ENCODE results near the gene CDYL.

CDYL gene

DNA sequence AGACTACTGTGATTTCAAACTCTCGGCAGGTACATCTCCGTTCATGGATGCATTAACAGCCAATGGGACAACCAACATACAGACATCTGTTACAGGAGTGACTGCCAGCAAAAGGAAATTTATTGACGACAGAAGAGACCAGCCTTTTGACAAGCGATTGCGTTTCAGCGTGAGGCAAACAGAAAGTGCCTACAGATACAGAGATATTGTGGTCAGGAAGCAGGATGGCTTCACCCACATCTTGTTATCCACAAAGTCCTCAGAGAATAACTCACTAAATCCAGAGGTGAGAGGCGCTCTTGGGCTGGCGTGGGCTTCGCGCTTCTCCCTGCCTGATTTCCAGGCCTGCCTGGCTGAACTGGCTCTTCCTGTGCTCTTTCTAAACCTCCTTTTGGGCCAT lies 159.3 kb downstream of the CDYL start:
- TF ChIP-seq EZH2phosphoT487 (IDR thresholded peaks at IDR 0.05; ENCODE audit: low read depth), result no peak
- Histone ChIP-seq H3K27me3 (ENCODE audit: low read depth, low read length) (no peaks in the 10 kb centered on the region), H3K79me2 (ENCODE audit: low read length) (peaks cover 28% of the 10 kb centered on the region), H3K4me3 (ENCODE audit: low read length) (no peak overlapping the region), H3K9ac (ENCODE audit: low read length) (no peak overlapping the region), H3K27ac (ENCODE audit: low read length) (no peak overlapping the region), H4K20me1 (ENCODE audit: insufficient read depth, low read length) (peaks cover 9% of the 10 kb centered on the region; the same call in 1 of the 2 replicates), H3K4me2 (ENCODE audit: low read length) (peak overlapping the region; percentile 45), H3K4me1 (ENCODE audit: low read length) (peaks cover 33% of the 10 kb centered on the region), H3K9me3 (ENCODE audit: insufficient read depth, low read length) (no peaks in the 10 kb centered on the region), H3K36me3 (replicated peaks; ENCODE audit: low read depth, low read length) (peaks cover 4% of the 10 kb centered on the region), H2AFZ (ENCODE audit: low read depth, low read length) (no peak overlapping the region)

DNA sequence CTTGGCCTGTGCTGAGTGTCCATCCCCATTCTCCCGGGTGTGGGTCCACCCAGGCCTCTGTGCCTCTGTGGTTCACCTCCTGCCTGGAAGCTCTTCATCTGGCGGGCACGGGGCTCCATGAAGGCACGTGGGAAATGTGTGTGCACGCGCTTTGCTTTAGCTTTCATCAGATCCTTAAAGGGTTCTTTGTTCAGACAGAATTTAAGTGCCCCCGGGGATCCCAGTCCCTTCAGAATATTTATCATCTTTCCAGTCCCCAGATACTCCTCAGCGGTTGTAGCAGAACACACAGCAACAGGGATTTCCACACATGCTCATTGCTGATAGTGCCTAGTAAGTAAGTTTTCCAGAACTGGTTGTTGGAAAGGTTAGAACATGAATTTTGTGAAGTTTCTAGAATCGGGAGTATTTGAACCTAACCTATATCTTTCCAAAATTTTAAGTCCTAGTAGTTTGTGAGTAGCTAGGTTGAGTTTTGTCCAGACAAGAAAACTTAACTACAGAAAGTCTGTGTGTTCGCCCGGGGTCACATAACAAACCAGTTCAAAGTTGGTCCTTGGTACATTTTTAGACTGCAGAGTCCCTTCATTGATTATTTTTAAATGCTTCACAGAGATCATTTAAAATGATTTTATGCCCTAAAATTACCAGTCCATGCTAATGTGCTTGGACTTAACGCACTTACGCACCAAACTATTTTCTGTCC lies 159.9 kb downstream of the CDYL start:
- no peaks in the 10 kb centered on the region for H3K27me3 ChIP-seq (ENCODE audit: low read depth, low read length)
- H3K4me1 ChIP-seq (ENCODE audit: low read length), result peaks cover 34% of the 10 kb centered on the region
- TF ChIP-seq EZH2phosphoT487 (IDR thresholded peaks at IDR 0.05; ENCODE audit: low read depth), result no peak
- no peak for TF ChIP-seq CTCF (IDR thresholded peaks at IDR 0.05; ENCODE audit: low read depth, low read length)
- H4K20me1 ChIP-seq (ENCODE audit: insufficient read depth, low read length), result peaks cover 9% of the 10 kb centered on the region; the same call in 1 of the 2 replicates
- H3K36me3 ChIP-seq (replicated peaks; ENCODE audit: low read depth, low read length), result peaks cover 4% of the 10 kb centered on the region
- H3K27ac ChIP-seq (ENCODE audit: low read length), result no peak overlapping the region
- peaks cover 22% of the 10 kb centered on the region; the same call in 1 of the 2 replicates for H3K79me2 ChIP-seq (ENCODE audit: low read length)
- H3K9me3 ChIP-seq (ENCODE audit: insufficient read depth, low read length), result no peaks in the 10 kb centered on the region
- H3K4me3 ChIP-seq (ENCODE audit: low read length), result no peak overlapping the region
- H2AFZ ChIP-seq (ENCODE audit: low read depth, low read length), result no peak overlapping the region
- H3K9ac ChIP-seq (ENCODE audit: low read length), result no peak overlapping the region
- peak overlapping the region; percentile 45 for H3K4me2 ChIP-seq (ENCODE audit: low read length)

- H3K4me1 ChIP-seq (ENCODE audit: low read length), result peaks cover 35% of the 10 kb centered on the region
- no peak overlapping the region for H3K9ac ChIP-seq (ENCODE audit: low read length)
- peaks cover 4% of the 10 kb centered on the region for H3K36me3 ChIP-seq (replicated peaks; ENCODE audit: low read depth, low read length)
- H3K79me2 ChIP-seq (ENCODE audit: low read length), result peaks cover 19% of the 10 kb centered on the region; the same call in 1 of the 2 replicates
- H3K4me2 ChIP-seq (ENCODE audit: low read length), result peak overlapping the region; percentile 20; the same call in 1 of the 2 replicates
- H3K27me3 ChIP-seq (ENCODE audit: low read depth, low read length), result no peaks in the 10 kb centered on the region
- TF ChIP-seq CTCF (IDR thresholded peaks at IDR 0.05; ENCODE audit: low read depth, low read length), result peak; percentile 62
- TF ChIP-seq EZH2phosphoT487 (IDR thresholded peaks at IDR 0.05; ENCODE audit: low read depth), result no peak
- no peak overlapping the region for H3K27ac ChIP-seq (ENCODE audit: low read length)
- peaks cover 6% of the 10 kb centered on the region; the same call in 1 of the 2 replicates for H4K20me1 ChIP-seq (ENCODE audit: insufficient read depth, low read length)
- no peaks in the 10 kb centered on the region for H3K9me3 ChIP-seq (ENCODE audit: insufficient read depth, low read length)
- no peak overlapping the region for H2AFZ ChIP-seq (ENCODE audit: low read depth, low read length)
- H3K4me3 ChIP-seq (ENCODE audit: low read length), result no peak overlapping the region
Observed at GRCh38 chr6:4936681-4937041, 160.5 kb downstream of the CDYL start.

- Histone ChIP-seq H3K9ac (ENCODE audit: low read length) (no peak overlapping the region), H3K4me2 (ENCODE audit: low read length) (no peak overlapping the region), H3K4me3 (ENCODE audit: low read length) (no peak overlapping the region), H3K27ac (ENCODE audit: low read length) (no peak overlapping the region), H3K36me3 (replicated peaks; ENCODE audit: low read depth, low read length) (peaks cover 4% of the 10 kb centered on the region), H3K9me3 (ENCODE audit: insufficient read depth, low read length) (no peaks in the 10 kb centered on the region), H3K27me3 (ENCODE audit: low read depth, low read length) (no peaks in the 10 kb centered on the region), H3K79me2 (ENCODE audit: low read length) (peaks cover 14% of the 10 kb centered on the region; the same call in 1 of the 2 replicates), H2AFZ (ENCODE audit: low read depth, low read length) (no peak overlapping the region), H3K4me1 (ENCODE audit: low read length) (peaks cover 43% of the 10 kb centered on the region), H4K20me1 (ENCODE audit: insufficient read depth, low read length) (peaks cover 6% of the 10 kb centered on the region; the same call in 1 of the 2 replicates)
- no peak for TF ChIP-seq EZH2phosphoT487 (IDR thresholded peaks at IDR 0.05; ENCODE audit: low read depth)
- no peak for TF ChIP-seq CTCF (IDR thresholded peaks at IDR 0.05; ENCODE audit: low read depth, low read length)
Observed at GRCh38 chr6:4937414-4937813, 161.2 kb downstream of the CDYL start.

Measured in OCI-LY3 (cell line).